Measurements from ENCODE around the gene PCDHGC5. TPM values are rescaled to one million over a fixed set of nuclear protein-coding genes. Genes with fewer than 3 reads are reported as not detected.

Gene PCDHGC5
- total and polyA plus RNA-seq, 7 donors = 0.26 to 5.6 (median 1.6) TPM; not detected in 1

DNA sequence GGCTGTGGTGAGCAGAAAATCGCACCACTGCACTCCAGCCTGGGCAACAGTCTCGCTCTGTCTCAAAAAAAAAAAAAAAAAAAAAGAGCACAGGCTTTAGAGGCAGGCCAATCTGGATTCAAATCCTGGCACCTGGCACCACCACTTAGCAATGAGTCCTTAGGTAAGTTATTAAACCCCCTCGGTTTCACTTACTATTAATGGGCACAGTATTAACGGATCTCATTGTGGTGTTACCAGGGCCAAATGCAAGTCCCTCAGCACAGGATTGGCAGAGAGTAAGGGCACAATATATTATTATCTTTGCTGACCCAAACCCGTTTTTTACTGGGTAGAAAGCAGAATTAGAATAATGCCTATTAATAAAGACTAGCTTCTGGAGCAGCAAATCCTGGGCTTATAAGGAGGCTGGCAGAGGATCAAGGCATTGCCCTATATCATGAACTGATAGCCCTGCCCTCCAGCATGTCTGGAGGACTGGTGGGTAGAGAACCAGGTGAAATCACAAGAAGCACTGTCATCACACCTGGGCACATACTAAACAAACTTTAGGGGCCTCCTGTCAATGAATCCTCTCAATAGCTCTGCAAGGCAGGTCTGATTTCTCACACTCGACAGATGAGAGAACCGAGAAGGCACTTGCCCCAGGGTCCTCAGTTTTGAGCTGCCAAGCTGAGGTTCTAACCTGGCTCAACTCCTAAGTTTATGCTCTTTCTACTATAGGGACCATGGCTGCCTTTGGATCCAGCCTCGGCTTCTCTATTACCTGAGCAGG, 17.7 kb downstream of the PCDHGC5 start:
- H3K27ac ChIP-seq = peak overlapping the region; percentile 83 to 87 (median 86)
- H3K36me3 ChIP-seq = peaks cover 0 to 42% (median 10%) of the 10 kb centered on the region in 4 donors
- TF ChIP-seq EP300 (IDR thresholded peaks at IDR 0.05) (no peak), POLR2AphosphoS5 (IDR thresholded peaks at IDR 0.05) (no peak), POLR2A (IDR thresholded peaks at IDR 0.05) (no peak)
- H3K4me3 ChIP-seq = no peak overlapping the region
- 88 to 93% methylated on average over 8 of the region's 8 CpGs for WGBS, 2 donors
- H3K4me1 ChIP-seq = peaks cover 0 to 38% (median 37%) of the 10 kb centered on the region in 4 donors
- no peaks in the 10 kb centered on the region for H3K27me3 ChIP-seq
- no peaks in the 10 kb centered on the region for H3K9me3 ChIP-seq
- intact Hi-C loops (cut with DNase I) = no loop called here
- DNase-seq = no peak

DNA sequence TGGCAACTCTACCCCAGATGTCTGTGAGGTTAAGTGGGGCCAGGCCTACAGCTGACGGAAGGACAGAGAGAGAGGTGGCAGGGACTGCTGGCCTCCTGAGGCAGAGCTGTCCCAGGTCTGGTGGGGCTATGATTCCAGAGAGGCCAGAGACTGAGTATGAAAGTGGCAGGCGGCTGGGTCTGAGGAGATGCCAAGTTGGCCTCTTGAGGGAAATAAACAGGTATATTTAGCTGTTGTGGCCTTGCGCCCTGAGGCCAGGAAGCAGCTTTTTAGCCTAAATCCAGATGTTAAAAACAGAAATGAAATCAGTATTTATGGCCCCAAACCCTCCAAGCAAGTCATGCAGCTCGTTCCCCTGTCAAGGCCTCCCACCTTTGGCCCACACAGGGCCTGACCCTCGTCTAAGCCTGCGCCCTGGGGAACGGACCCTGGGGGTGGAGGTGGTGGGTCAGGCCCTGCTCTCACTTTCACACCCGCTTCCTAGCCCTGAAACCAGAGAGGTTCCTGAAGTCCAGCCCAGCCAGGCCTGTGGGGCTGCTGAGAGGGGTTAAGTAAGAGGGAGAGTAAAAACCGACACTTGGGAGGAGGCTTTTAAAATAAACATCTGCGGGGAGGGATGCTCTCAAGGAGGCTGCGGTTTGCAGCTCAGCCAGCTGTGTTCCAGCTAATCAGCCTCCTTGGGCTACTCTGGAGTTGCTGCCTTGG, 18.7 kb downstream of the PCDHGC5 start:
- DNase-seq = peak; percentile 87
- Histone ChIP-seq H3K27ac (peak overlapping the region; percentile 83 to 87 (median 86)), H3K36me3 (peaks cover 0 to 43% (median 13%) of the 10 kb centered on the region in 4 donors), H3K4me1 (peaks cover 0 to 44% (median 42%) of the 10 kb centered on the region in 4 donors), H3K9me3 (no peaks in the 10 kb centered on the region), H3K4me3 (peak overlapping the region in 2 of 4 donors; percentile 35 to 44), H3K27me3 (no peaks in the 10 kb centered on the region)
- WGBS, 2 donors = 50 to 76% methylated on average over 11 of the region's 11 CpGs
- TF ChIP-seq POLR2AphosphoS5 (IDR thresholded peaks at IDR 0.05) = peak in 3 of 4 donors; percentile 31 to 39 (median 36)
- TF ChIP-seq, protein P1, sequence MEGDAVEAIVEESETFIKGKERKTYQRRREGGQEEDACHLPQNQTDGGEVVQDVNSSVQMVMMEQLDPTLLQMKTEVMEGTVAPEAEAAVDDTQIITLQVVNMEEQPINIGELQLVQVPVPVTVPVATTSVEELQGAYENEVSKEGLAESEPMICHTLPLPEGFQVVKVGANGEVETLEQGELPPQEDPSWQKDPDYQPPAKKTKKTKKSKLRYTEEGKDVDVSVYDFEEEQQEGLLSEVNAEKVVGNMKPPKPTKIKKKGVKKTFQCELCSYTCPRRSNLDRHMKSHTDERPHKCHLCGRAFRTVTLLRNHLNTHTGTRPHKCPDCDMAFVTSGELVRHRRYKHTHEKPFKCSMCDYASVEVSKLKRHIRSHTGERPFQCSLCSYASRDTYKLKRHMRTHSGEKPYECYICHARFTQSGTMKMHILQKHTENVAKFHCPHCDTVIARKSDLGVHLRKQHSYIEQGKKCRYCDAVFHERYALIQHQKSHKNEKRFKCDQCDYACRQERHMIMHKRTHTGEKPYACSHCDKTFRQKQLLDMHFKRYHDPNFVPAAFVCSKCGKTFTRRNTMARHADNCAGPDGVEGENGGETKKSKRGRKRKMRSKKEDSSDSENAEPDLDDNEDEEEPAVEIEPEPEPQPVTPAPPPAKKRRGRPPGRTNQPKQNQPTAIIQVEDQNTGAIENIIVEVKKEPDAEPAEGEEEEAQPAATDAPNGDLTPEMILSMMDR (IDR thresholded peaks at IDR 0.05) = no peak
- intact Hi-C loops (cut with DNase I) = loop anchor here (2.0 kb wide), 1 partner anchor 17 kb away; no protein-coding TSS in a partner anchor

DNA sequence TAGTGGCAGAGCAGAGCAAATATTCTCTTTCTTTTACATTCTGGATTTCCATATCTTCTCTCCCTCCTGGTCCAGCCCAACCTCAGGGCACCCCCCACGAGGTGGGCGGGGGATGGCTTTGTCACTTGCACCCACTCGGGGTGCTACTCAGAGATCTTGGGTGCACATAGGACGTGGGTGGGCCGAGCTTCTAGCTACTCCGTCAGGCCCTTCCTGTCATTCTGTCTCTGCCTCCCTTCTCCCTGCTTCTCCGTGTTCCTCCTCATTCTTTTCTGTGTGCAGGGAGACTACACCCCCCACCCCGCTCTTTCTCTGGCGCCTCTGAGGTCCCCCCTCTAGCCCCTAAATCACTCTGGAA, 19.5 kb downstream of the PCDHGC5 start:
- Histone ChIP-seq H3K4me1 (peaks cover 0 to 52% (median 43%) of the 10 kb centered on the region in 4 donors), H3K4me3 (peak overlapping the region; percentile 12 to 44 (median 34)), H3K9me3 (no peaks in the 10 kb centered on the region), H3K27ac (peak overlapping the region; percentile 83 to 87 (median 86)), H3K27me3 (no peaks in the 10 kb centered on the region), H3K36me3 (peaks cover 0 to 36% (median 13%) of the 10 kb centered on the region in 4 donors)
- intact Hi-C loops (cut with DNase I) = loop anchor here (2.0 kb wide), 1 partner anchor 16 kb away; no protein-coding TSS in a partner anchor
- TF ChIP-seq POLR2AphosphoS5 (IDR thresholded peaks at IDR 0.05) (no peak), EP300 (IDR thresholded peaks at IDR 0.05) (no peak), POLR2A (IDR thresholded peaks at IDR 0.05) (no peak)
- TF ChIP-seq, protein P1 (IDR thresholded peaks at IDR 0.05) = no peak
- DNase-seq = no peak
- WGBS, 2 donors = 58 to 80% methylated on average over 9 of the region's 9 CpGs

DNA sequence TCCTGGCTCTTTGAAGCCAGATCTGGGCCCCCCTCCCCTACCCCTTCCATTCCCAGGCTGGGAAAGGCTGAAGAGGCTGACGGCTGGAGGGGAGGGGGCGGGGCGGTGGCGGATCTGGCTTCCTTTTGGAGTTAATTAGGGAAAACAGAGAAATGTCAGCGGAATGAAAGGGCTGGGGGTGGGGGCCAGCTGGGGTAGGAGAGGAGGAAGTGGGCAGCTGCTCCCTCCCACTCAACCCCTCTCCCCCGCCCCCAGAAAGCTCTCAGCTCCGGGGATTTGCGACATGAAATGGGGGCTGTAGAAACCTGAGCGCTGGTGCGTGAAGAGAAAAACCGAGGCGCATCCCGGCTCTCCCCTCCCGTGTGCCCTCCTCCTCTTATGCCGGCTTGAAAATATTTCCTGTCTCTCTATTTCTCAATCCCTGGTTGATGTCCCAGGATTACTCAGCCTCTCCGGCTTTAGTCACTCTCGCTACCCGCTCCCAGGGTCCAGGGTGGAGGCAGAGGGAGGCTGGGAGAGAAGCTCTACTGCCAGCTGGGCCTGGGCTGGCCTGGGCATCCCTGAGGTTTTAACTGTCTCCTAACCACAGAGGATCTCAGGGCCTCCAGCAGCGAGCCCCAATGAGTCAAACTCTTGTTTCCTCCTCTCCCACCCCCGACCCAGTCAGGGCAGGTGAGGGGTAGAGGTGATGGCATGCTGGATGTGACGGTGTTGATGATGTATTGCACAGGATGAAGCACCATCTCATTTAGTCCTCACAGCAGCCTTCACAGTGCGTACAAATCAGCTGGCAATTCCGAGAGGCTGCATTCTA, 20.1 kb downstream of the PCDHGC5 start:
- intact Hi-C loops (cut with DNase I) = loop anchor here (2.0 kb wide), 1 partner anchor 16 kb away; no protein-coding TSS in a partner anchor
- 43 to 78% methylated on average over 23 of the region's 23 CpGs for WGBS, 2 donors

More for the DNA sequence above, 20.1 kb downstream of the PCDHGC5 start:
- Histone ChIP-seq H3K36me3 (peaks cover 0 to 36% (median 13%) of the 10 kb centered on the region in 4 donors), H3K4me1 (peaks cover 0 to 55% (median 45%) of the 10 kb centered on the region in 4 donors), H3K4me3 (peak overlapping the region; percentile 12 to 44 (median 34)), H3K27ac (peak overlapping the region; percentile 83 to 87 (median 86)), H3K27me3 (no peaks in the 10 kb centered on the region), H3K9me3 (no peaks in the 10 kb centered on the region)
- peak; percentile 90 for DNase-seq
- TF ChIP-seq EP300 (IDR thresholded peaks at IDR 0.05) (no peak), POLR2AphosphoS5 (IDR thresholded peaks at IDR 0.05) (peak; percentile 67 to 74 (median 70)), POLR2A (IDR thresholded peaks at IDR 0.05) (peak; percentile 19 to 24)
- TF ChIP-seq, protein P1 (IDR thresholded peaks at IDR 0.05) = no peak
